PFSK-1 (cell line): ENCODE data around the gene FA2H.

Experiments used
- POLR2AphosphoS5 ChIP-seq: IDR thresholded peaks from 2 replicates; pipeline ENCODE4 v1.6.1; 2012; ENCODE audit warnings: low read depth, mild to moderate bottlenecking, control low read depth, low read length, moderate library complexity
- REST ChIP-seq, 2 experiments: IDR thresholded peaks; 2 replicates each; pipeline versions ENCODE4 v1.6.1 to v1.8.0; 2011 to 2012; ENCODE audit warnings: low read depth in 2 of 2, low read length in 2 of 2, control low read depth in 1 of 2, inconsistent platforms in 1 of 2, mild to moderate bottlenecking in 1 of 2, moderate library complexity in 1 of 2; ENCODE audit not compliant: insufficient read depth in 1 of 2
- TAF1 ChIP-seq: IDR thresholded peaks from 2 replicates; pipeline ENCODE4 v1.6.1; 2012; ENCODE audit warnings: low read length, control low read depth, borderline replicate concordance; ENCODE audit not compliant: insufficient read depth

- TF ChIP-seq POLR2AphosphoS5 (no peak), TAF1 (no peak), REST (IDR thresholded peaks at IDR 0.05; ENCODE audit: insufficient read depth in 1 of 2, low read depth in 2 of 2, low read length in 2 of 2) (no peak)
Observed at GRCh38 chr16:74759564-74759963, 15.1 kb downstream of the FA2H start.
